WTC11 (cell line): Measurements from ENCODE around the gene TIAM2.

Experiments
- ESRRA ChIP-seq: sonication (generic); formaldehyde crosslinking; IDR thresholded peaks from 2 replicates; pipeline ENCODE4 v1.8.1; 2022; ENCODE audit warnings: mild to moderate bottlenecking, missing genetic modification reagents, borderline replicate concordance
- FOXP1 ChIP-seq: sonication (generic); formaldehyde crosslinking; IDR thresholded peaks from 2 replicates; pipeline ENCODE4 v1.8.0; 2022; ENCODE audit warnings: missing genetic modification reagents, mild to moderate bottlenecking, moderate library complexity, borderline replicate concordance
- JUN ChIP-seq: sonication (generic); formaldehyde crosslinking; IDR thresholded peaks from 2 replicates; pipeline ENCODE4 v1.8.0; 2023; ENCODE audit warnings: mild to moderate bottlenecking, missing genetic modification reagents
- KAT7 ChIP-seq: sonication (generic); formaldehyde crosslinking; IDR thresholded peaks from 2 replicates; pipeline ENCODE4 v1.8.1; 2023; ENCODE audit warnings: missing genetic modification reagents, mild to moderate bottlenecking, borderline replicate concordance
- RELA ChIP-seq: sonication (generic); formaldehyde crosslinking; IDR thresholded peaks from 2 replicates; pipeline ENCODE4 v1.8.1; 2022; ENCODE audit warnings: missing genetic modification reagents, mild to moderate bottlenecking, borderline replicate concordance
- SP1 ChIP-seq: sonication (generic); formaldehyde crosslinking; conservative IDR thresholded peaks from 2 replicates; pipeline ENCODE4 v1.8.1; 2022; ENCODE audit warnings: missing genetic modification reagents
- TP53 ChIP-seq: sonication (generic); formaldehyde crosslinking; IDR thresholded peaks from 2 replicates; pipeline ENCODE4 v1.8.1; 2023; ENCODE audit warnings: mild to moderate bottlenecking, missing genetic modification reagents
- ZNF263 ChIP-seq: sonication (generic); formaldehyde crosslinking; IDR thresholded peaks from 2 replicates; pipeline ENCODE4 v1.8.1; 2022; ENCODE audit warnings: low read depth, mild to moderate bottlenecking, moderate library complexity, missing genetic modification reagents
- TF ChIP-seq, protein P1 (sequence below): sonication (generic); formaldehyde crosslinking; IDR thresholded peaks from 2 replicates; pipeline ENCODE4 v1.8.1; 2023; ENCODE audit warnings: mild to moderate bottlenecking, moderate library complexity, missing genetic modification reagents
- TF ChIP-seq, protein P2 (sequence below): fragments of 200-600 bp; IDR thresholded peaks from 2 replicates; pipeline ENCODE4 v1.8.0; 2022; ENCODE audit warnings: antibody characterized with exemption
- TF ChIP-seq, protein P3 (sequence below): sonication (generic); formaldehyde crosslinking; conservative IDR thresholded peaks from 2 replicates; pipeline ENCODE4 v1.8.1; 2022; ENCODE audit warnings: mild to moderate bottlenecking, missing genetic modification reagents
- TF ChIP-seq, protein P4 (sequence below): sonication (generic); formaldehyde crosslinking; IDR thresholded peaks from 2 replicates; pipeline ENCODE4 v1.8.0; 2023; ENCODE audit warnings: mild to moderate bottlenecking, missing genetic modification reagents
- TF ChIP-seq, protein P5 (sequence below): sonication (generic); formaldehyde crosslinking; IDR thresholded peaks from 2 replicates; pipeline ENCODE4 v1.8.0; 2022; ENCODE audit warnings: mild to moderate bottlenecking, missing genetic modification reagents

DNA sequence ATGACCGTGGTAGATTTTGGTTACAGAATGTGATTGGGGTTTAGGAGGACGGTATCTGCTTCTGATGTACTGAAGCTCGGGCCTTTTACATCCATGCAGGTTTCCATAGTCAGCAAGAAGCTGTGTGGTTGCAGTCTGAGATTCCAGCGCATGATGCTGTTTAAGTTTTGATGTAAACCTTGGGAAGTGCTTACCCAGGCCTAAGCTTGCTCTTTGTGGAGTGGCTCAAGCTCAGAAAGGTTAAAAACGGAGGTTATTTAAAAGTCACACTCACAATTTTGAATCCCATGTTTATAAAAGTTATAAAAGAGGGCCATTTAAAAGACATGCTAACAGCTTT lies 121.4 kb downstream of the TIAM2 start:
- TF ChIP-seq FOXP1 (no peak), ESRRA (CRISPR knock-in tag) (no peak), KAT7 (CRISPR knock-in tag) (no peak), SP1 (no peak), JUN (CRISPR knock-in tag) (no peak), TP53 (CRISPR knock-in tag) (no peak), ZNF263 (CRISPR knock-in tag) (no peak), RELA (CRISPR knock-in tag) (no peak)
- TF ChIP-seq, protein P1, sequence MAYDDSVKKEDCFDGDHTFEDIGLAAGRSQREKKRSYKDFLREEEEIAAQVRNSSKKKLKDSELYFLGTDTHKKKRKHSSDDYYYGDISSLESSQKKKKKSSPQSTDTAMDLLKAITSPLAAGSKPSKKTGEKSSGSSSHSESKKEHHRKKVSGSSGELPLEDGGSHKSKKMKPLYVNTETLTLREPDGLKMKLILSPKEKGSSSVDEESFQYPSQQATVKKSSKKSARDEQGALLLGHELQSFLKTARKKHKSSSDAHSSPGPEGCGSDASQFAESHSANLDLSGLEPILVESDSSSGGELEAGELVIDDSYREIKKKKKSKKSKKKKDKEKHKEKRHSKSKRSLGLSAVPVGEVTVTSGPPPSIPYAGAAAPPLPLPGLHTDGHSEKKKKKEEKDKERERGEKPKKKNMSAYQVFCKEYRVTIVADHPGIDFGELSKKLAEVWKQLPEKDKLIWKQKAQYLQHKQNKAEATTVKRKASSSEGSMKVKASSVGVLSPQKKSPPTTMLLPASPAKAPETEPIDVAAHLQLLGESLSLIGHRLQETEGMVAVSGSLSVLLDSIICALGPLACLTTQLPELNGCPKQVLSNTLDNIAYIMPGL (CRISPR knock-in tag): no peak
- TF ChIP-seq, protein P2, sequence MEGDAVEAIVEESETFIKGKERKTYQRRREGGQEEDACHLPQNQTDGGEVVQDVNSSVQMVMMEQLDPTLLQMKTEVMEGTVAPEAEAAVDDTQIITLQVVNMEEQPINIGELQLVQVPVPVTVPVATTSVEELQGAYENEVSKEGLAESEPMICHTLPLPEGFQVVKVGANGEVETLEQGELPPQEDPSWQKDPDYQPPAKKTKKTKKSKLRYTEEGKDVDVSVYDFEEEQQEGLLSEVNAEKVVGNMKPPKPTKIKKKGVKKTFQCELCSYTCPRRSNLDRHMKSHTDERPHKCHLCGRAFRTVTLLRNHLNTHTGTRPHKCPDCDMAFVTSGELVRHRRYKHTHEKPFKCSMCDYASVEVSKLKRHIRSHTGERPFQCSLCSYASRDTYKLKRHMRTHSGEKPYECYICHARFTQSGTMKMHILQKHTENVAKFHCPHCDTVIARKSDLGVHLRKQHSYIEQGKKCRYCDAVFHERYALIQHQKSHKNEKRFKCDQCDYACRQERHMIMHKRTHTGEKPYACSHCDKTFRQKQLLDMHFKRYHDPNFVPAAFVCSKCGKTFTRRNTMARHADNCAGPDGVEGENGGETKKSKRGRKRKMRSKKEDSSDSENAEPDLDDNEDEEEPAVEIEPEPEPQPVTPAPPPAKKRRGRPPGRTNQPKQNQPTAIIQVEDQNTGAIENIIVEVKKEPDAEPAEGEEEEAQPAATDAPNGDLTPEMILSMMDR: no peak
- TF ChIP-seq, protein P3, sequence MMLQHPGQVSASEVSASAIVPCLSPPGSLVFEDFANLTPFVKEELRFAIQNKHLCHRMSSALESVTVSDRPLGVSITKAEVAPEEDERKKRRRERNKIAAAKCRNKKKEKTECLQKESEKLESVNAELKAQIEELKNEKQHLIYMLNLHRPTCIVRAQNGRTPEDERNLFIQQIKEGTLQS (CRISPR knock-in tag): no peak
- TF ChIP-seq, protein P4, sequence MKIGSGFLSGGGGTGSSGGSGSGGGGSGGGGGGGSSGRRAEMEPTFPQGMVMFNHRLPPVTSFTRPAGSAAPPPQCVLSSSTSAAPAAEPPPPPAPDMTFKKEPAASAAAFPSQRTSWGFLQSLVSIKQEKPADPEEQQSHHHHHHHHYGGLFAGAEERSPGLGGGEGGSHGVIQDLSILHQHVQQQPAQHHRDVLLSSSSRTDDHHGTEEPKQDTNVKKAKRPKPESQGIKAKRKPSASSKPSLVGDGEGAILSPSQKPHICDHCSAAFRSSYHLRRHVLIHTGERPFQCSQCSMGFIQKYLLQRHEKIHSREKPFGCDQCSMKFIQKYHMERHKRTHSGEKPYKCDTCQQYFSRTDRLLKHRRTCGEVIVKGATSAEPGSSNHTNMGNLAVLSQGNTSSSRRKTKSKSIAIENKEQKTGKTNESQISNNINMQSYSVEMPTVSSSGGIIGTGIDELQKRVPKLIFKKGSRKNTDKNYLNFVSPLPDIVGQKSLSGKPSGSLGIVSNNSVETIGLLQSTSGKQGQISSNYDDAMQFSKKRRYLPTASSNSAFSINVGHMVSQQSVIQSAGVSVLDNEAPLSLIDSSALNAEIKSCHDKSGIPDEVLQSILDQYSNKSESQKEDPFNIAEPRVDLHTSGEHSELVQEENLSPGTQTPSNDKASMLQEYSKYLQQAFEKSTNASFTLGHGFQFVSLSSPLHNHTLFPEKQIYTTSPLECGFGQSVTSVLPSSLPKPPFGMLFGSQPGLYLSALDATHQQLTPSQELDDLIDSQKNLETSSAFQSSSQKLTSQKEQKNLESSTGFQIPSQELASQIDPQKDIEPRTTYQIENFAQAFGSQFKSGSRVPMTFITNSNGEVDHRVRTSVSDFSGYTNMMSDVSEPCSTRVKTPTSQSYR: no peak
- TF ChIP-seq, protein P5, sequence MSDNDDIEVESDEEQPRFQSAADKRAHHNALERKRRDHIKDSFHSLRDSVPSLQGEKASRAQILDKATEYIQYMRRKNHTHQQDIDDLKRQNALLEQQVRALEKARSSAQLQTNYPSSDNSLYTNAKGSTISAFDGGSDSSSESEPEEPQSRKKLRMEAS (CRISPR knock-in tag): no peak
